ENCODE measurements around the gene SETD1A. TPM values are rescaled to one million over a fixed set of nuclear protein-coding genes. Genes with fewer than 3 reads are reported as not detected.

The SETD1A gene
- total RNA-seq, 6 donors from 2014 or later: 9.1 to 30.4 (median 17.0) TPM

GRCh38 chr16:30944352-30944751, 13.2 kb upstream of the SETD1A start:
- peaks cover 12 to 23% (median 13%) of the 10 kb centered on the region in 4 donors for H3K4me1 ChIP-seq
- no peak overlapping the region for H3K4me3 ChIP-seq
- no peaks in the 10 kb centered on the region for H3K9me3 ChIP-seq
- ATAC-seq (ENCODE audit: low FRiP score in 2 of 2): no peak
- no peak overlapping the region for H3K27ac ChIP-seq
- peaks cover 0 to 26% (median 2%) of the 10 kb centered on the region in 4 donors for H3K36me3 ChIP-seq
- TF ChIP-seq EP300 (IDR thresholded peaks at IDR 0.05) (no peak), POLR2A (IDR thresholded peaks at IDR 0.05) (no peak), POLR2AphosphoS5 (IDR thresholded peaks at IDR 0.05) (no peak)
- TF ChIP-seq, protein P1, sequence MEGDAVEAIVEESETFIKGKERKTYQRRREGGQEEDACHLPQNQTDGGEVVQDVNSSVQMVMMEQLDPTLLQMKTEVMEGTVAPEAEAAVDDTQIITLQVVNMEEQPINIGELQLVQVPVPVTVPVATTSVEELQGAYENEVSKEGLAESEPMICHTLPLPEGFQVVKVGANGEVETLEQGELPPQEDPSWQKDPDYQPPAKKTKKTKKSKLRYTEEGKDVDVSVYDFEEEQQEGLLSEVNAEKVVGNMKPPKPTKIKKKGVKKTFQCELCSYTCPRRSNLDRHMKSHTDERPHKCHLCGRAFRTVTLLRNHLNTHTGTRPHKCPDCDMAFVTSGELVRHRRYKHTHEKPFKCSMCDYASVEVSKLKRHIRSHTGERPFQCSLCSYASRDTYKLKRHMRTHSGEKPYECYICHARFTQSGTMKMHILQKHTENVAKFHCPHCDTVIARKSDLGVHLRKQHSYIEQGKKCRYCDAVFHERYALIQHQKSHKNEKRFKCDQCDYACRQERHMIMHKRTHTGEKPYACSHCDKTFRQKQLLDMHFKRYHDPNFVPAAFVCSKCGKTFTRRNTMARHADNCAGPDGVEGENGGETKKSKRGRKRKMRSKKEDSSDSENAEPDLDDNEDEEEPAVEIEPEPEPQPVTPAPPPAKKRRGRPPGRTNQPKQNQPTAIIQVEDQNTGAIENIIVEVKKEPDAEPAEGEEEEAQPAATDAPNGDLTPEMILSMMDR (IDR thresholded peaks at IDR 0.05): no peak
- H3K27me3 ChIP-seq: no peaks in the 10 kb centered on the region
- no peak for DNase-seq

- TF ChIP-seq POLR2AphosphoS5 (IDR thresholded peaks at IDR 0.05) (no peak), EP300 (IDR thresholded peaks at IDR 0.05) (no peak), POLR2A (IDR thresholded peaks at IDR 0.05) (no peak)
- TF ChIP-seq, protein P1 (IDR thresholded peaks at IDR 0.05): no peak
- Histone ChIP-seq H3K9me3 (no peaks in the 10 kb centered on the region), H3K36me3 (peaks cover 0 to 26% (median 2%) of the 10 kb centered on the region in 4 donors), H3K4me3 (no peak overlapping the region), H3K4me1 (peaks cover 27 to 43% (median 35%) of the 10 kb centered on the region in 4 donors), H3K27me3 (no peaks in the 10 kb centered on the region), H3K27ac (no peak overlapping the region)
- WGBS, 2 donors: 92 to 95% methylated on average over 26 to 33 of the region's 38 CpGs
- ATAC-seq (ENCODE audit: low FRiP score in 2 of 2) (no peak), DNase-seq (peak in 1 of 2 donors; percentile 83)
These were observed 10.6 kb upstream of the SETD1A start for GRCh38 chr16:30946671-30947540.

DNA sequence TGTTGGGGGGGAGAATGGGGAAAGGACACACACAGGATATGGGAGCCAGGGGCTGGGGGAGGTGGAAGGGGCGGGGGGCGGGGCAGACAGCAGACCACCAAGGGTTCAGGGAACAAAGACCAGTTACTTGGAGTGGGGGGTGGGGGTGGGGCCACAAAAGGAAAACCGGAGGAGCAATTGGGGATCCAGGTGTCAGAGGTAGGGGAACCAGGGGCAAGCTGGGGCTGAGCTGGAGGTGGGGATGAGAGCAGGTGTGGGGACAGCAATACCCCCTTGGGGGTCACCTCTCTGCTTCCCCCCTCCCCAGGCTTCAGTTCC, 10.1 kb upstream of the SETD1A start:
- Histone ChIP-seq H3K27ac (peak overlapping the region; percentile 86 to 99 (median 97)), H3K4me3 (no peak overlapping the region), H3K4me1 (peaks cover 22 to 37% (median 29%) of the 10 kb centered on the region in 4 donors), H3K27me3 (no peaks in the 10 kb centered on the region), H3K9me3 (no peaks in the 10 kb centered on the region), H3K36me3 (peaks cover 0 to 23% (median 2%) of the 10 kb centered on the region in 4 donors)
- WGBS, 2 donors: 74 to 77% methylated on average over 1 to 3 of the region's 3 CpGs
- no peak for ATAC-seq (ENCODE audit: low FRiP score in 2 of 2)
- DNase-seq: no peak
- TF ChIP-seq EP300 (IDR thresholded peaks at IDR 0.05) (no peak), POLR2A (IDR thresholded peaks at IDR 0.05) (no peak), POLR2AphosphoS5 (IDR thresholded peaks at IDR 0.05) (no peak)
- TF ChIP-seq, protein P1 (IDR thresholded peaks at IDR 0.05): no peak

- peaks cover 0 to 18% (median 2%) of the 10 kb centered on the region in 4 donors for H3K36me3 ChIP-seq
- H3K4me3 ChIP-seq: peak overlapping the region; percentile 89 to 99 (median 99)
- H3K27ac ChIP-seq: peak overlapping the region; percentile 86 to 99 (median 97)
- H3K4me1 ChIP-seq: peaks cover 22 to 37% (median 29%) of the 10 kb centered on the region in 4 donors
- H3K9me3 ChIP-seq: no peaks in the 10 kb centered on the region
- TF ChIP-seq, protein P1 (IDR thresholded peaks at IDR 0.05): no peak
- no peaks in the 10 kb centered on the region for H3K27me3 ChIP-seq
- WGBS, 2 donors: 0 to 50% methylated on average over 3 to 31 of the region's 44 CpGs
- ATAC-seq (ENCODE audit: low FRiP score in 2 of 2): peak; percentile 76 to 83
- peak; percentile 92 for DNase-seq
These were observed 9.5 kb upstream of the SETD1A start for GRCh38 chr16:30947859-30948666.

All from upper lobe of left lung (tissue), 6 donors.